Liver (tissue), 9 donors: ENCODE measurements around the gene MGAT4A. TPM values are rescaled to one million over a fixed set of nuclear protein-coding genes. Genes with fewer than 3 reads are reported as not detected.

Experiments
- DNase-seq: peaks from one replicate; pipeline ENCODE4 v3.0.0-alpha.2; 2017; ENCODE audit warnings: low spot score
- H3K27ac ChIP-seq, 2 donors: one replicate each; pipeline ENCODE4 v1.7.0; 2013; ENCODE audit warnings: inconsistent platforms in 2 of 2, low read length in 2 of 2, control low read depth in 1 of 2, low read depth in 1 of 2, mild to moderate bottlenecking in 1 of 2
- H3K27me3 ChIP-seq, 4 donors: one replicate each; pipeline versions ENCODE4 v1.6.1 to v1.7.0; 2013; ENCODE audit warnings: low read length in 3 of 4, inconsistent platforms in 1 of 4, mild to moderate bottlenecking in 1 of 4, moderate library complexity in 1 of 4; ENCODE audit not compliant: control insufficient read depth in 4 of 4, insufficient read depth in 4 of 4
- H3K36me3 ChIP-seq, 4 donors: one replicate each; pipeline versions ENCODE4 v1.6.1 to v1.7.0; 2013; ENCODE audit warnings: low read length in 3 of 4, mild to moderate bottlenecking in 3 of 4, low read depth in 1 of 4, moderate library complexity in 1 of 4; ENCODE audit not compliant: control insufficient read depth in 4 of 4, insufficient read depth in 3 of 4
- H3K4me1 ChIP-seq, 4 donors: one replicate each; pipeline versions ENCODE4 v1.6.1 to v1.7.0; 2013; ENCODE audit warnings: low read length in 3 of 4, mild to moderate bottlenecking in 3 of 4, moderate library complexity in 1 of 4; ENCODE audit not compliant: control insufficient read depth in 4 of 4, insufficient read depth in 4 of 4
- H3K4me3 ChIP-seq, 3 donors: one replicate each; pipeline versions ENCODE4 v1.6.1 to v1.7.0; 2013; ENCODE audit warnings: low read length in 3 of 3, control low read depth in 1 of 3, low read depth in 1 of 3, mild to moderate bottlenecking in 1 of 3
- H3K9ac ChIP-seq, 2 donors: one replicate each; pipeline ENCODE4 v1.7.0; 2013; ENCODE audit warnings: low read length in 2 of 2, mild to moderate bottlenecking in 2 of 2, moderate library complexity in 2 of 2, control low read depth in 1 of 2, low read depth in 1 of 2
- H3K9me3 ChIP-seq, 4 donors: one replicate each; pipeline versions ENCODE4 v1.6.1 to v1.7.0; 2013; ENCODE audit warnings: low read length in 3 of 4; ENCODE audit not compliant: control insufficient read depth in 4 of 4
- ATF3 ChIP-seq: IDR thresholded peaks from 2 replicates; pipeline ENCODE4 v1.6.1; 2016; ENCODE audit warnings: antibody characterized with exemption
- FOXA1 ChIP-seq: IDR thresholded peaks from 2 replicates; pipeline ENCODE4 v1.6.1; 2016; ENCODE audit warnings: antibody characterized with exemption
- FOXA2 ChIP-seq: IDR thresholded peaks from 2 replicates; pipeline ENCODE4 v1.6.1; 2016; ENCODE audit warnings: antibody characterized with exemption
- GABPA ChIP-seq, 2 donors: IDR thresholded peaks in 1 of 2; conservative IDR thresholded peaks in 1 of 2; 2 replicates each; pipeline ENCODE4 v1.6.1; 2016; ENCODE audit warnings: antibody characterized with exemption in 2 of 2, mild to moderate bottlenecking in 1 of 2, moderate library complexity in 1 of 2
- HNF4A ChIP-seq, 2 donors: conservative IDR thresholded peaks; 2 replicates each; pipeline ENCODE4 v1.6.1; 2016; ENCODE audit warnings: antibody characterized with exemption in 2 of 2, mild to moderate bottlenecking in 2 of 2
- HNF4G ChIP-seq: IDR thresholded peaks from 2 replicates; pipeline ENCODE4 v1.6.1; 2016; ENCODE audit warnings: antibody characterized with exemption
- JUND ChIP-seq, 2 donors: IDR thresholded peaks; 2 replicates each; pipeline ENCODE4 v1.6.1; 2016; ENCODE audit warnings: antibody characterized with exemption in 2 of 2
- MAX ChIP-seq: IDR thresholded peaks from 2 replicates; pipeline ENCODE4 v1.6.1; 2016; ENCODE audit warnings: antibody characterized with exemption
- RAD21 ChIP-seq, 2 donors: IDR thresholded peaks; 2 replicates each; pipeline ENCODE4 v1.6.1; 2016; ENCODE audit warnings: antibody characterized with exemption in 2 of 2, mild to moderate bottlenecking in 2 of 2
- REST ChIP-seq: IDR thresholded peaks from 2 replicates; pipeline ENCODE4 v1.6.1; 2016; ENCODE audit warnings: antibody characterized with exemption, mild to moderate bottlenecking
- RXRA ChIP-seq, 2 donors: IDR thresholded peaks; 2 replicates each; pipeline ENCODE4 v1.6.1; 2017 to 2018; ENCODE audit warnings: antibody characterized with exemption in 2 of 2, mild to moderate bottlenecking in 1 of 2
- SP1 ChIP-seq: IDR thresholded peaks from 2 replicates; pipeline ENCODE4 v1.6.1; 2018; ENCODE audit warnings: antibody characterized with exemption, mild to moderate bottlenecking
- TAF1 ChIP-seq: conservative IDR thresholded peaks from 2 replicates; pipeline ENCODE4 v1.6.1; 2016; ENCODE audit warnings: antibody characterized with exemption, mild to moderate bottlenecking
- WGBS: extraction: QIAGEN DNeasy Blood & Tissue Kit; methylation state at CpG from one replicate; pipeline ENCODE4 v1.1.7; 2013; 5-methylcytosine and 5-hydroxymethylcytosine counted together
- polyA plus RNA-seq, 2 donors: library from polyadenylated mRNA; stranded (reverse) in 1 of 2; unstranded in 1 of 2; fragments of 200-250 nt in 1 of 2; fragments of >200 nt in 1 of 2; fragmentation: Nextera tagmentation in 1 of 2; extraction: Ambion mirVana in 1 of 2; gene quantifications; one replicate each; pipeline versions ENCODE4 v1.2.1 to v1.2.3, GENCODE V29; 2013 to 2015
- total RNA-seq, 2 donors: library from RNA; depleted of rRNA; stranded (reverse); fragments of >200 nt; gene quantifications; one replicate each; pipeline ENCODE4 v1.2.3, GENCODE V29; 2014
- TF ChIP-seq, protein P1 (sequence below): IDR thresholded peaks from 2 replicates; pipeline ENCODE4 v1.6.1; 2016; ENCODE audit warnings: antibody characterized with exemption
- donor health status: healthy.
- donor health status: healthy.
- donor health status: healthy.
- donor health status: healthy.
- donor health status: healthy.

Gene MGAT4A
- total and polyA plus RNA-seq, 4 donors: 2.7 to 17.3 (median 5.4) TPM

DNA sequence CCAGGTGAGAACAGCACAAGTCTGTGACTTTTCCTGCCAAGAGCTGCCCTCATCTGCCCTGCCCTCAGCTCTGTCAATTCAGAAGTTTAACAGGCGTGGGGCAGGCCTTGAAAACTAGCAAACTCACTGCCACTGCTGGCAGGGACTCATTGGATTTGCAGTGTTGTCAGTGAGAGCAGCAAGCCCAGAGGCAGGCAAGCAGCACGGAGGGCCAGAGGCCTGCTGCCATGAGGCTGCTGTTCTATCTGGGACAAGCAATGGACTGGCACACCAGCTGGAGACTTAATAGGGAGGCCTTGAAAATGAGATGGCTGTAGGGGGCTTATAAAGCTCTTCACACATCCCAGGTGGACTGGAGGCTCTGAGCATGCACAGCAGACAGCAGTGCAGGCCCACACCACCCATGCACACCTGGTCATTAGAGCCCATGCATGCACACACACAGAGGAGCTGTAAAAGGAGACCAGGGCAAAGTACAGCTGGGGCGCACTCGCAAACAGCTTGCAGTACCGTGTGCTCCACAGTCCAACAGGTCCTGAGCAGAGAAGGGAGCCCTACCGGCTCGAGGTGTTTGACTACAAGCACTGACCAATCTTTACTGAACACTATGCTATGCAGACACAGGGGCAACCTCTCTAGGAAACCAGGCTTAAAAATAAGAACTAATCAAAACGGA, 28.7 kb downstream of the MGAT4A start:
- 27% methylated on average over 8 of the region's 8 CpGs for WGBS
- Histone ChIP-seq H3K4me3 (no peak overlapping the region), H3K27ac (peak overlapping the region; percentile 40 to 52), H3K9me3 (no peaks in the 10 kb centered on the region), H3K9ac (peak overlapping the region in 1 of 2 donors; percentile 36), H3K36me3 (no peaks in the 10 kb centered on the region), H3K4me1 (peaks cover 17 to 43% (median 40%) of the 10 kb centered on the region in 4 donors), H3K27me3 (no peaks in the 10 kb centered on the region)
- TF ChIP-seq TAF1 (peak; percentile 28), REST (no peak), SP1 (peak; percentile 79), GABPA (IDR thresholded peaks at IDR 0.05 in 1 of 2, conservative IDR thresholded peaks at IDR 0.05 in 1 of 2) (no peak), JUND (IDR thresholded peaks at IDR 0.05) (peak; percentile 13 to 30), RXRA (IDR thresholded peaks at IDR 0.05) (peak; percentile 23 to 50), HNF4G (peak; percentile 94), HNF4A (conservative IDR thresholded peaks at IDR 0.05) (peak; percentile 89 to 96), MAX (no peak), RAD21 (IDR thresholded peaks at IDR 0.05) (no peak), ATF3 (no peak), FOXA2 (no peak), FOXA1 (no peak)
- TF ChIP-seq, protein P1, sequence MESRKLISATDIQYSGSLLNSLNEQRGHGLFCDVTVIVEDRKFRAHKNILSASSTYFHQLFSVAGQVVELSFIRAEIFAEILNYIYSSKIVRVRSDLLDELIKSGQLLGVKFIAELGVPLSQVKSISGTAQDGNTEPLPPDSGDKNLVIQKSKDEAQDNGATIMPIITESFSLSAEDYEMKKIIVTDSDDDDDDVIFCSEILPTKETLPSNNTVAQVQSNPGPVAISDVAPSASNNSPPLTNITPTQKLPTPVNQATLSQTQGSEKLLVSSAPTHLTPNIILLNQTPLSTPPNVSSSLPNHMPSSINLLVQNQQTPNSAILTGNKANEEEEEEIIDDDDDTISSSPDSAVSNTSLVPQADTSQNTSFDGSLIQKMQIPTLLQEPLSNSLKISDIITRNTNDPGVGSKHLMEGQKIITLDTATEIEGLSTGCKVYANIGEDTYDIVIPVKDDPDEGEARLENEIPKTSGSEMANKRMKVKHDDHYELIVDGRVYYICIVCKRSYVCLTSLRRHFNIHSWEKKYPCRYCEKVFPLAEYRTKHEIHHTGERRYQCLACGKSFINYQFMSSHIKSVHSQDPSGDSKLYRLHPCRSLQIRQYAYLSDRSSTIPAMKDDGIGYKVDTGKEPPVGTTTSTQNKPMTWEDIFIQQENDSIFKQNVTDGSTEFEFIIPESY: no peak
- DNase-seq: peak; percentile 38

DNA sequence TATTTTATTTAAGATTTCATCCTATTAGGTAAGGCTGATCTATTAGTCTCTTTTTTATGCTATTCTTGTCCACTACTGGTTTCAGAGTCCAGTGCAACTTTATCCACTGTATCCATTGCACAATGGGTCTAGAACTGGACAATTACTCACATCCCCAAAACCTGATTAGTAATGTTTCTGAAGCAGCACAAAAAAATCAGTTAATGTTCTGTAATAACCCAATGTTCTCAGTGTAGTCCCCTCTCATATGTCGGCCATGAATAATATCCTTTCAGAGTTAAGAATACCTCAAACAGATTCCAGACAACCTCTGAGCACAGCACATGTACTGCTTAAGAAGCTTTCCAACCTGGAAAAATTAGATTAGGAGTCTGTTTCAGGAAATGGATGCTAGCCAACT, 29.7 kb downstream of the MGAT4A start:
- WGBS: 85% methylated on average over 1 of the region's 1 CpG
- TF ChIP-seq RXRA (IDR thresholded peaks at IDR 0.05): no peak
- TF ChIP-seq SP1: peak; percentile 30
- TF ChIP-seq MAX: peak; percentile 15
- no peak for TF ChIP-seq RAD21 (IDR thresholded peaks at IDR 0.05)
- peak; percentile 75 for TF ChIP-seq HNF4A (conservative IDR thresholded peaks at IDR 0.05)
- Histone ChIP-seq H3K9me3 (no peaks in the 10 kb centered on the region), H3K27me3 (no peaks in the 10 kb centered on the region), H3K27ac (peak overlapping the region; percentile 51 to 64), H3K9ac (no peak overlapping the region), H3K36me3 (no peaks in the 10 kb centered on the region), H3K4me1 (peaks cover 17 to 43% (median 40%) of the 10 kb centered on the region in 4 donors), H3K4me3 (no peak overlapping the region)
- no peak for DNase-seq
